ENCODE measurements around the gene ADAM8. TPM values are rescaled to one million over a fixed set of nuclear protein-coding genes. Genes with fewer than 3 reads are reported as not detected.

ADAM8 gene
- total and polyA plus RNA-seq, 4 donors: 1.0 to 17.0 (median 6.3) TPM

GRCh38 chr10:133263674-133264073 lies 13.0 kb downstream of the ADAM8 start:
- intact Hi-C loops (cut with DNase I): loop anchor here in 1 of 2 donors (2.0 kb wide), 1 partner anchor 45 kb away; the partner anchor contains the start of genes TUBGCP2 and ZNF511
- 88 to 92% methylated on average over 10 of the region's 10 CpGs for WGBS, 2 donors
- no peaks in the 10 kb centered on the region for H3K9me3 ChIP-seq (ENCODE audit: control insufficient read depth, low read length)
- no peak for DNase-seq
- no peaks in the 10 kb centered on the region for H3K27me3 ChIP-seq (ENCODE audit: control insufficient read depth in 1 of 2, insufficient read depth in 2 of 2, low read length in 1 of 2)
- no peak for ATAC-seq (ENCODE audit: low FRiP score)
- no peaks in the 10 kb centered on the region for H3K4me1 ChIP-seq (ENCODE audit: control insufficient read depth in 1 of 2, insufficient read depth in 2 of 2, low read length in 2 of 2)
- H3K36me3 ChIP-seq (ENCODE audit: control insufficient read depth in 1 of 2, insufficient read depth in 2 of 2, low read length in 1 of 2): no peaks in the 10 kb centered on the region
- no peak overlapping the region for H3K27ac ChIP-seq (ENCODE audit: low read depth in 1 of 2, low read length in 2 of 2)
- H3K4me3 ChIP-seq (ENCODE audit: low read length in 2 of 2): no peak overlapping the region

GRCh38 chr10:133262696-133263095 lies 14.0 kb downstream of the ADAM8 start:
- ATAC-seq (ENCODE audit: low FRiP score) (no peak), DNase-seq (no peak)
- H3K4me3 ChIP-seq (ENCODE audit: low read length in 2 of 2): no peak overlapping the region
- H3K27me3 ChIP-seq (ENCODE audit: control insufficient read depth in 1 of 2, insufficient read depth in 2 of 2, low read length in 1 of 2): no peaks in the 10 kb centered on the region
- no peak overlapping the region for H3K27ac ChIP-seq (ENCODE audit: low read depth in 1 of 2, low read length in 2 of 2)
- intact Hi-C loops (cut with DNase I): loop anchor here in 1 of 2 donors (2.0 kb wide), 1 partner anchor 46 kb away; the partner anchor contains the start of genes TUBGCP2 and ZNF511
- H3K36me3 ChIP-seq (ENCODE audit: control insufficient read depth in 1 of 2, insufficient read depth in 2 of 2, low read length in 1 of 2): no peaks in the 10 kb centered on the region
- WGBS, 2 donors: 93 to 96% methylated on average over 14 of the region's 14 CpGs
- H3K4me1 ChIP-seq (ENCODE audit: control insufficient read depth in 1 of 2, insufficient read depth in 2 of 2, low read length in 2 of 2): no peaks in the 10 kb centered on the region
- no peaks in the 10 kb centered on the region for H3K9me3 ChIP-seq (ENCODE audit: control insufficient read depth, low read length)

- Histone ChIP-seq H3K4me3 (ENCODE audit: low read length in 2 of 2) (peak overlapping the region; percentile 32 to 66), H3K4me1 (ENCODE audit: control insufficient read depth in 1 of 2, insufficient read depth in 2 of 2, low read length in 2 of 2) (no peaks in the 10 kb centered on the region), H3K27ac (ENCODE audit: low read depth in 1 of 2, low read length in 2 of 2) (no peak overlapping the region), H3K36me3 (ENCODE audit: control insufficient read depth in 1 of 2, insufficient read depth in 2 of 2, low read length in 1 of 2) (no peaks in the 10 kb centered on the region), H3K27me3 (ENCODE audit: control insufficient read depth in 1 of 2, insufficient read depth in 2 of 2, low read length in 1 of 2) (no peaks in the 10 kb centered on the region), H3K9me3 (ENCODE audit: control insufficient read depth, low read length) (no peaks in the 10 kb centered on the region)
- intact Hi-C loops (cut with DNase I): loop anchor here in 1 of 2 donors (2.0 kb wide), 1 partner anchor 47 kb away; the partner anchor contains the start of genes TUBGCP2 and ZNF511
- peak; percentile 82 for ATAC-seq (ENCODE audit: low FRiP score)
- DNase-seq: peak; percentile 95 to 97
- WGBS, 2 donors: 1 to 2% methylated on average over 45 to 79 of the region's 79 CpGs
Observed at GRCh38 chr10:133261726-133262325, 14.8 kb downstream of the ADAM8 start.

DNA sequence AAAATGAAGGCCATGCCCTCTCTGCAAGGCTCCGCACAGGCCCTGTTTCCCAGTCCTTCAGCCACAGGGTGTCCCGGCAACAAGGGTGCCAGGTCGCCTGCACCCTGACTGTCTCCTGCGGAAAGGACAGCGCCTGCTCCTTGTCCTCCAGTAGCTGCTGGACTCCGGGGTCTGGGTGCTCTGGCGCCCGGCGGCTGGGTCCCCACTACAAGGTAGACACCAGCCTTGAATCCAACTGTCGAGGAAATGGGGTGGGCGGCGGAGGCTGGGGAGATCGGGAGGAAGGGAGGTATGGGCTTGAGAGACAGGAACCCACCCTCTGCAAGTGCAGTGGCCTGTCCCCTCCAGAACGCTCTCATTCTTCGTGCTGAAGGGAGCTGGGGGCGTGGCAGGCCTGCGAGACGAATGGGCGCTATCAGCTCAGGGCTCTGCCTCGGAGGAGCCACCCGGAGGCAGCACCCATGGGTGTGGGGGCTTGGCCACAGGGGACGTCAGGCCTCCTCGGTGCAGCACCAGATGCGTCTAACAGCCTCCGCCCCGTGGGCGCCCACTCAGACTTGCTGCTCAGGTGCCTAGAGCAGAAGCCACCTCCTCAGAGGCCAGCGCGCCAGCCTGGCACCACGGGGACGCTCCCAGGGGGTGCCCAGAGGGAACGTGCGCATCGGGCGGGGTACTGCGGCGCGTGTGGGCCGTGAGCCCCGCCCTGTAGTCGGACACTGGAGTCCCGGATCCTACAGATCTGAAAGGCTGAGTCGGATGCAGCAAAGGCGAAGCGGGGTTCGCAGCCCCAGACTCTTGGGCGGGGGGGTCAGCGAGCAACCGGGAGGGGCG lies 15.6 kb downstream of the ADAM8 start:
- intact Hi-C loops (cut with DNase I): no loop called here

DNA sequence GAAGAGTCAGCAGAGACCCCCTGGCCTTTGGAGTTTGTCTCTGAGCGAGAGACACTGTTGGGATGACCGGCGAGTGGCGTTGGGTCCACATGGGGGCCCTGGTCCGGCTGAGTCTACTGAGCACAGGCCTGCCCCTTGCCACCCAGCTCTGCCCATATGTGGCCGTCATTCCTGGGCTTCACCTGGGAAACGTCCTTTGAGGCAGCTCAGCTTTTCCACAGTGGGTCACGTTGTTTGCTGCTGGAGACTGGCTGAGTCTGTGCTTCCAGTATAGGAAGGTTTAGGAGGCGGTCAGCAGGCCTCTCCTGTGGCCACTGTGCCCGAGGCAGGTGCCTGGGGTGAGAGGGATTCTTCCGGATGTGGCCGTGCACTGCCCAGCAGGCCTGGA lies 17.1 kb downstream of the ADAM8 start:
- H3K4me1 ChIP-seq (ENCODE audit: control insufficient read depth in 1 of 2, insufficient read depth in 2 of 2, low read length in 2 of 2): no peaks in the 10 kb centered on the region
- DNase-seq (no peak), ATAC-seq (ENCODE audit: low FRiP score) (no peak)
- H3K9me3 ChIP-seq (ENCODE audit: control insufficient read depth, low read length): no peaks in the 10 kb centered on the region
- no peaks in the 10 kb centered on the region for H3K36me3 ChIP-seq (ENCODE audit: control insufficient read depth in 1 of 2, insufficient read depth in 2 of 2, low read length in 1 of 2)
- intact Hi-C loops (cut with DNase I): no loop called here
- no peak overlapping the region for H3K4me3 ChIP-seq (ENCODE audit: low read length in 2 of 2)
- H3K27me3 ChIP-seq (ENCODE audit: control insufficient read depth in 1 of 2, insufficient read depth in 2 of 2, low read length in 1 of 2): no peaks in the 10 kb centered on the region
- H3K27ac ChIP-seq (ENCODE audit: low read depth in 1 of 2, low read length in 2 of 2): no peak overlapping the region
- 82% methylated on average over 12 of the region's 12 CpGs for WGBS, 2 donors

More for the DNA sequence above, 15.6 kb downstream of the ADAM8 start:
- H3K36me3 ChIP-seq (ENCODE audit: control insufficient read depth in 1 of 2, insufficient read depth in 2 of 2, low read length in 1 of 2): no peaks in the 10 kb centered on the region
- no peaks in the 10 kb centered on the region for H3K9me3 ChIP-seq (ENCODE audit: control insufficient read depth, low read length)
- H3K27ac ChIP-seq (ENCODE audit: low read depth in 1 of 2, low read length in 2 of 2): no peak overlapping the region
- DNase-seq: peak; percentile 80 to 88
- H3K27me3 ChIP-seq (ENCODE audit: control insufficient read depth in 1 of 2, insufficient read depth in 2 of 2, low read length in 1 of 2): no peaks in the 10 kb centered on the region
- no peaks in the 10 kb centered on the region for H3K4me1 ChIP-seq (ENCODE audit: control insufficient read depth in 1 of 2, insufficient read depth in 2 of 2, low read length in 2 of 2)
- peak; percentile 57 for ATAC-seq (ENCODE audit: low FRiP score)
- H3K4me3 ChIP-seq (ENCODE audit: low read length in 2 of 2): peak overlapping the region; percentile 32 to 66
- 21 to 25% methylated on average over 41 to 50 of the region's 50 CpGs for WGBS, 2 donors

DNA sequence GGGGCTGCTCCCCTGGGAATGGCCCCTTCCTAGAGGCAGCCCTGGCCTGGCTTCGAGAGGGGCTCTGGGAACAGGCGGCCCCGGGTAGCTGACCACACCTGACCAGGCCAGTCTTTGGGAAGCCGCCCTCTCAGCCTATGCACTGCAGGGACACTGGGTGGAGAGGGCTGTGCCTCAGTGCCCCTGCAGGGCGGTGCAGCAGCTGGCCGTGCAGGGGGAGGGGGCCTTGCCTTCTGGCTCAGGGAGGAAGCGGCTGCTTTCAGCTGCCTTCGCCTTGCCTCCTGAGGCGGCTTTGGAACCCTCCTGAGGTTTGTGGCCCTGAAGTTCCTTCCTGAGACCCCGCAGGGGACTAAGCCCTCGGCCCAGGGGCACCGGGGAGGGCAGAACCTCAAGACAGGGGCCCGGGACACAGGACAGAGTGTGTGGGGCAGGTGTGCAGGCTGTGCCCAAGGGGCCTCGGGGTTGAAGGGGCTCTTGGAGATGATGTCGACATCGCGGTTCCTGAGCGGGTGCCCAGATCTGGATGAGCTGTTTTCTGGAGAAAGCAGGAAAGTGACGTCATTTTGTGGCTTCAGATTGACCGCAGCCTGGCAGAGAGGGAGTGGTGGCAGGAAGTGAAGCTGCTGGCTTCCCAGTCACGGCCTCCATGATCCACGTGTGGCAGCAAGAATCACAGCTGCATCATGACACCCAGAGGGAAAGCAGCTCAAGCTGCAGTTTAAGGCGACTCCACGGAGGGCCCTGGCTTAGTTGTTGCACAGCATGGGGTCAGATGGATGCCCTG lies 17.7 kb downstream of the ADAM8 start:
- no peaks in the 10 kb centered on the region for H3K36me3 ChIP-seq (ENCODE audit: control insufficient read depth in 1 of 2, insufficient read depth in 2 of 2, low read length in 1 of 2)
- intact Hi-C loops (cut with DNase I): no loop called here

DNA sequence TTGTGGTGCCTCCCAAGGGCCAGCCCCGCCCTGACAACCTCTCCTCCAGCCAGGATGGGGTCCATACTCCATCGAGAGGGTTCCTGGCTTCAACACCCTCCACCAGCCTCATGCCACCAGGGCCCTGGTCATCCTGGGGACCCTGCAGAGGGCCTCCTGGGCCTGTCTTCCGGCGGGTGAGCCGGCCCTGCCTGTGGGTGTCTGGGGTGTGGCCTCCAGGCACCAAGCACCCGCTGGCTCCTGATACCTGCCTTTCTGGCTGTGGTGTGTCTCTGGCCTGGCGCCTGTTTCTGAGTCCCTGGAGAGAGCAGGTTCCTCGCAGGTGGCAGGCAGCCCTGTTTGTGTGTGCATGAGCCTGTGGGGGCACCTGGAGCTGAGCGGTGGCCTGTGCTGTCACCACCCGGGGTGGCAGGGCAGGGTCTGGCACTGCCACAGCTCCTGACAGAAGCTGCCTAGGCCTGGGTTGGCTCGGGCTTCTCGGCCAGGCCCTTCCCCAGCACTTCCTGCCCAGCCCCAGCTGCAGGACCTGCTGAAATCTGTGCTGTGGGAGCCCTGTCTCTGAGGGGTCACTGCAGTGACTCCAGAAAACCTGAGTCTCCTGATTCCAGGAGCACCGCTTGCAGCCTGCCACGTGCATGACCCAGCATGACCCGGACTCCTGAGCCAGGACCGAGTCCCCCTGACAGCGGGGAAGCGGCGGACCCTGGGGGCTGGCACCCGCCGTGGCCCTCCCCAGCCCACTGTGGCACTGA lies 18.4 kb downstream of the ADAM8 start:
- no peaks in the 10 kb centered on the region for H3K4me1 ChIP-seq (ENCODE audit: control insufficient read depth in 1 of 2, insufficient read depth in 2 of 2, low read length in 2 of 2)
- no peaks in the 10 kb centered on the region for H3K9me3 ChIP-seq (ENCODE audit: control insufficient read depth, low read length)
- no peaks in the 10 kb centered on the region for H3K36me3 ChIP-seq (ENCODE audit: control insufficient read depth in 1 of 2, insufficient read depth in 2 of 2, low read length in 1 of 2)
- no peaks in the 10 kb centered on the region for H3K27me3 ChIP-seq (ENCODE audit: control insufficient read depth in 1 of 2, insufficient read depth in 2 of 2, low read length in 1 of 2)
- DNase-seq: no peak
- WGBS, 2 donors: 79 to 82% methylated on average over 21 of the region's 21 CpGs
- no peak for ATAC-seq (ENCODE audit: low FRiP score)
- H3K4me3 ChIP-seq (ENCODE audit: low read length in 2 of 2): no peak overlapping the region
- H3K27ac ChIP-seq (ENCODE audit: low read depth in 1 of 2, low read length in 2 of 2): no peak overlapping the region
- intact Hi-C loops (cut with DNase I): no loop called here

More for the DNA sequence above, 17.7 kb downstream of the ADAM8 start:
- H3K4me3 ChIP-seq (ENCODE audit: low read length in 2 of 2): no peak overlapping the region
- H3K27ac ChIP-seq (ENCODE audit: low read depth in 1 of 2, low read length in 2 of 2): no peak overlapping the region
- peak; percentile 57 for ATAC-seq (ENCODE audit: low FRiP score)
- H3K4me1 ChIP-seq (ENCODE audit: control insufficient read depth in 1 of 2, insufficient read depth in 2 of 2, low read length in 2 of 2): no peaks in the 10 kb centered on the region
- H3K9me3 ChIP-seq (ENCODE audit: control insufficient read depth, low read length): no peaks in the 10 kb centered on the region
- peak; percentile 92 to 95 for DNase-seq
- H3K27me3 ChIP-seq (ENCODE audit: control insufficient read depth in 1 of 2, insufficient read depth in 2 of 2, low read length in 1 of 2): no peaks in the 10 kb centered on the region
- 62 to 69% methylated on average over 24 of the region's 24 CpGs for WGBS, 2 donors

- Histone ChIP-seq H3K4me1 (ENCODE audit: control insufficient read depth in 1 of 2, insufficient read depth in 2 of 2, low read length in 2 of 2) (no peaks in the 10 kb centered on the region), H3K9me3 (ENCODE audit: control insufficient read depth, low read length) (no peaks in the 10 kb centered on the region), H3K4me3 (ENCODE audit: low read length in 2 of 2) (no peak overlapping the region), H3K27me3 (ENCODE audit: control insufficient read depth in 1 of 2, insufficient read depth in 2 of 2, low read length in 1 of 2) (no peaks in the 10 kb centered on the region), H3K36me3 (ENCODE audit: control insufficient read depth in 1 of 2, insufficient read depth in 2 of 2, low read length in 1 of 2) (no peaks in the 10 kb centered on the region), H3K27ac (ENCODE audit: low read depth in 1 of 2, low read length in 2 of 2) (no peak overlapping the region)
- ATAC-seq (ENCODE audit: low FRiP score) (no peak), DNase-seq (peak; percentile 86 to 87)
- WGBS, 2 donors: 4 to 5% methylated on average over 25 to 27 of the region's 27 CpGs
- intact Hi-C loops (cut with DNase I): no loop called here
Observed at GRCh38 chr10:133257489-133258065, 19.1 kb downstream of the ADAM8 start.

Measured in aorta (tissue), 5 donors.